ENCODE data around the gene PTPRN2. TPM values are rescaled to one million over a fixed set of nuclear protein-coding genes. Genes with fewer than 3 reads are reported as not detected.

Gene PTPRN2
- total and polyA plus RNA-seq, 2 of the 8 experiments (the other 6 are each of a cell fraction or from before 2014, with no cell fraction given): 2.6 to 4.5 TPM

- TF ChIP-seq CHD7 (IDR thresholded peaks at IDR 0.05; ENCODE audit: insufficient replicate concordance, low read length) (no peak), BACH1 (IDR thresholded peaks at IDR 0.05; ENCODE audit: low read length) (no peak), YY1 (IDR thresholded peaks at IDR 0.05; ENCODE audit: low read depth, low read length) (no peak), CBX5 (IDR thresholded peaks at IDR 0.05; ENCODE audit: low read depth, low read length) (no peak), CEBPB (IDR thresholded peaks at IDR 0.05; ENCODE audit: low read depth, low read length) (no peak), SIX5 (IDR thresholded peaks at IDR 0.05; ENCODE audit: low read depth, low read length) (no peak), SP4 (IDR thresholded peaks at IDR 0.05; ENCODE audit: low read length) (no peak), EGR1 (IDR thresholded peaks at IDR 0.05; ENCODE audit: borderline replicate concordance, low read depth, low read length) (no peak), SUZ12 (IDR thresholded peaks at IDR 0.05; ENCODE audit: low read length) (no peak), CHD1 (IDR thresholded peaks at IDR 0.05; ENCODE audit: low read depth, low read length) (no peak)
Measured at GRCh38 chr7:157660971-157661610, 926.5 kb downstream of the PTPRN2 start (continued).

All from H1 (cell line).